ENCODE measurements around the gene TCF19. TPM values are rescaled to one million over a fixed set of nuclear protein-coding genes. Genes with fewer than 3 reads are reported as not detected.

TCF19 gene
- total and polyA plus RNA-seq, 10 of the 15 experiments (the other 5 are each of a cell fraction or from before 2014, with no cell fraction given) = 7.7 to 103 (median 53.3) TPM

DNA sequence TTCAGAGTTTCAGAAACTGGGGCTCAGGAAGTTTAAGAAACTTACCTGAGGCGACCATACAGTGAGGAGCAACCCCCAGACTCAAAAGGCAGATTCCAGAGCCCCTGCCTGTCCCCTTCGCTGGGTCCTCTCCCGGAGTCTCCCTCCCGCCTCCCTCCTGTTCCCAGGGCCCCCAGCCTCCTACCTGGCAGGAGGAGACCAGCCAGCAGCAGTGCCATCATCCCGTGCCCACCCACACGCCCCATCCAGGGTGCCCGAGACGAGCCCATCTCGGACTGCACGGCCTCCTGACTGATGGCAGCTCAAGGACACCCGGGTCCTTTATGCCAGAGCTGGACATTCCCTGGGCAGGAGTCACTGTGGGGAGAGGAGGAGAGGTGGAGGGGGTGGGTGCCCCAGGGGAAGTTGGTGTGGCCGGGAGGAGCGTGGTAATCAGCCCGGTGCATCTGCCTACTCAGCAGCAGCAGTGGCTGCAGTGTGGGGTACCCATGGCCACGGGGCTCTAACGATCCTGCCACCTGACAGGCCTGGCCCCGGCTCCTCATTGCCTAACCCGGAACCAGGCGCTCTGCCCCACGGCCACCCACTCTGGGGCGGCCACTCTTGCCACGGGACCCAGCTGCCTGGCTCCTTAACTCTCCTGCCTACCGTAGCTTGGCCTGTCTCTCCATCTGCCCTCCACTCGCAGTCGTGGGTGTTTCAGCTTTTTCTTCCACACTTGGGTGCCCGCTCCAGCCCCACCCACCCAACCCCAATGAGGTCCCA lies 38.1 kb upstream of the TCF19 start, which contains the start of gene CDSN (continued):
- TF ChIP-seq POLR2AphosphoS5 (IDR thresholded peaks at IDR 0.05; ENCODE audit: low read length) (no peak), IKZF1 (conservative IDR thresholded peaks at IDR 0.05) (no peak), ELK1 (IDR thresholded peaks at IDR 0.05; ENCODE audit: low read depth, low read length) (no peak), RFX5 (IDR thresholded peaks at IDR 0.05; ENCODE audit: low read depth, low read length) (no peak), KLF5 (IDR thresholded peaks at IDR 0.05; ENCODE audit: partially characterized antibody) (no peak), JUND (IDR thresholded peaks at IDR 0.05; ENCODE audit: low read depth, low read length) (no peak)

- CTCF ChIA-PET = interaction anchor here (0.8 kb wide), 1 partner anchor 34 kb away, joined by 4 read pairs; no protein-coding TSS in a partner anchor
- Histone ChIP-seq H3K79me2 (ENCODE audit: control insufficient read depth, insufficient read depth, low read length) (no peaks in the 10 kb centered on the region), H3K4me2 (ENCODE audit: control insufficient read depth, insufficient read depth) (no peak overlapping the region), H3K27me3 (replicated peaks in 1 of 2; ENCODE audit: control insufficient read depth in 2 of 2, insufficient read depth in 2 of 2, low read length in 1 of 2) (peaks cover 3% of the 10 kb centered on the region in 2 experiments; a peak in 3 of 4 replicates), H3K9me3 (replicated peaks; ENCODE audit: control insufficient read depth, insufficient read depth, low read length) (no peaks in the 10 kb centered on the region), H4K20me1 (ENCODE audit: control insufficient read depth, insufficient read depth) (no peaks in the 10 kb centered on the region), H2AFZ (ENCODE audit: control insufficient read depth, low read depth, low read length) (no peak overlapping the region), H3K4me3 (no peak overlapping the region), H3K4me1 (ENCODE audit: control insufficient read depth, insufficient read depth, low read length) (no peaks in the 10 kb centered on the region), H3K9ac (ENCODE audit: control insufficient read depth, insufficient read depth, low read length) (no peak overlapping the region), H3K27ac (ENCODE audit: control insufficient read depth, insufficient read depth) (no peak overlapping the region), H3K36me3 (ENCODE audit: control insufficient read depth in 2 of 2, insufficient read depth in 2 of 2, low read length in 1 of 2) (no peaks in the 10 kb centered on the region)
- intact Hi-C loops (cut with micrococcal nuclease; ENCODE audit: unreplicated experiment) = no loop called here
- SMC1A ChIA-PET (ENCODE audit: uncharacterized antibody, unreplicated experiment) = no interaction called here
- FAIRE-seq (no peak), DNase-seq (ENCODE audit: low read depth, low spot score) (no peak), ATAC-seq (no peak)
- in situ Hi-C loops (cut with MboI) = no loop called here
- 25% methylated on average over 11 of the region's 12 CpGs for WGBS (ENCODE audit: insufficient coverage, insufficient replicate concordance, low lambda C conversion rate, missing lambda C conversion rate)
- no TSS peak for BruUV-seq (replicated peaks)
- RAD21 ChIA-PET (ENCODE audit: unreplicated experiment) = no interaction called here
- POLR2A ChIA-PET = no interaction called here
- TF ChIP-seq TBL1XR1 (IDR thresholded peaks at IDR 0.05; ENCODE audit: low read depth, low read length) = no peak
- TF ChIP-seq, protein P1, sequence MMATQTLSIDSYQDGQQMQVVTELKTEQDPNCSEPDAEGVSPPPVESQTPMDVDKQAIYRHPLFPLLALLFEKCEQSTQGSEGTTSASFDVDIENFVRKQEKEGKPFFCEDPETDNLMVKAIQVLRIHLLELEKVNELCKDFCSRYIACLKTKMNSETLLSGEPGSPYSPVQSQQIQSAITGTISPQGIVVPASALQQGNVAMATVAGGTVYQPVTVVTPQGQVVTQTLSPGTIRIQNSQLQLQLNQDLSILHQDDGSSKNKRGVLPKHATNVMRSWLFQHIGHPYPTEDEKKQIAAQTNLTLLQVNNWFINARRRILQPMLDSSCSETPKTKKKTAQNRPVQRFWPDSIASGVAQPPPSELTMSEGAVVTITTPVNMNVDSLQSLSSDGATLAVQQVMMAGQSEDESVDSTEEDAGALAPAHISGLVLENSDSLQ (IDR thresholded peaks at IDR 0.05) = no peak
- TF ChIP-seq, protein P2, sequence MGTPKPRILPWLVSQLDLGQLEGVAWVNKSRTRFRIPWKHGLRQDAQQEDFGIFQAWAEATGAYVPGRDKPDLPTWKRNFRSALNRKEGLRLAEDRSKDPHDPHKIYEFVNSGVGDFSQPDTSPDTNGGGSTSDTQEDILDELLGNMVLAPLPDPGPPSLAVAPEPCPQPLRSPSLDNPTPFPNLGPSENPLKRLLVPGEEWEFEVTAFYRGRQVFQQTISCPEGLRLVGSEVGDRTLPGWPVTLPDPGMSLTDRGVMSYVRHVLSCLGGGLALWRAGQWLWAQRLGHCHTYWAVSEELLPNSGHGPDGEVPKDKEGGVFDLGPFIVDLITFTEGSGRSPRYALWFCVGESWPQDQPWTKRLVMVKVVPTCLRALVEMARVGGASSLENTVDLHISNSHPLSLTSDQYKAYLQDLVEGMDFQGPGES (IDR thresholded peaks at IDR 0.05) = no peak
- no peak for TF ChIP-seq ZNF24 (IDR thresholded peaks at IDR 0.05)
- TF ChIP-seq, protein P3, sequence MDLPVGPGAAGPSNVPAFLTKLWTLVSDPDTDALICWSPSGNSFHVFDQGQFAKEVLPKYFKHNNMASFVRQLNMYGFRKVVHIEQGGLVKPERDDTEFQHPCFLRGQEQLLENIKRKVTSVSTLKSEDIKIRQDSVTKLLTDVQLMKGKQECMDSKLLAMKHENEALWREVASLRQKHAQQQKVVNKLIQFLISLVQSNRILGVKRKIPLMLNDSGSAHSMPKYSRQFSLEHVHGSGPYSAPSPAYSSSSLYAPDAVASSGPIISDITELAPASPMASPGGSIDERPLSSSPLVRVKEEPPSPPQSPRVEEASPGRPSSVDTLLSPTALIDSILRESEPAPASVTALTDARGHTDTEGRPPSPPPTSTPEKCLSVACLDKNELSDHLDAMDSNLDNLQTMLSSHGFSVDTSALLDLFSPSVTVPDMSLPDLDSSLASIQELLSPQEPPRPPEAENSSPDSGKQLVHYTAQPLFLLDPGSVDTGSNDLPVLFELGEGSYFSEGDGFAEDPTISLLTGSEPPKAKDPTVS (IDR thresholded peaks at IDR 0.05; ENCODE audit: low read depth, low read length) = no peak
- TF ChIP-seq, protein P4, sequence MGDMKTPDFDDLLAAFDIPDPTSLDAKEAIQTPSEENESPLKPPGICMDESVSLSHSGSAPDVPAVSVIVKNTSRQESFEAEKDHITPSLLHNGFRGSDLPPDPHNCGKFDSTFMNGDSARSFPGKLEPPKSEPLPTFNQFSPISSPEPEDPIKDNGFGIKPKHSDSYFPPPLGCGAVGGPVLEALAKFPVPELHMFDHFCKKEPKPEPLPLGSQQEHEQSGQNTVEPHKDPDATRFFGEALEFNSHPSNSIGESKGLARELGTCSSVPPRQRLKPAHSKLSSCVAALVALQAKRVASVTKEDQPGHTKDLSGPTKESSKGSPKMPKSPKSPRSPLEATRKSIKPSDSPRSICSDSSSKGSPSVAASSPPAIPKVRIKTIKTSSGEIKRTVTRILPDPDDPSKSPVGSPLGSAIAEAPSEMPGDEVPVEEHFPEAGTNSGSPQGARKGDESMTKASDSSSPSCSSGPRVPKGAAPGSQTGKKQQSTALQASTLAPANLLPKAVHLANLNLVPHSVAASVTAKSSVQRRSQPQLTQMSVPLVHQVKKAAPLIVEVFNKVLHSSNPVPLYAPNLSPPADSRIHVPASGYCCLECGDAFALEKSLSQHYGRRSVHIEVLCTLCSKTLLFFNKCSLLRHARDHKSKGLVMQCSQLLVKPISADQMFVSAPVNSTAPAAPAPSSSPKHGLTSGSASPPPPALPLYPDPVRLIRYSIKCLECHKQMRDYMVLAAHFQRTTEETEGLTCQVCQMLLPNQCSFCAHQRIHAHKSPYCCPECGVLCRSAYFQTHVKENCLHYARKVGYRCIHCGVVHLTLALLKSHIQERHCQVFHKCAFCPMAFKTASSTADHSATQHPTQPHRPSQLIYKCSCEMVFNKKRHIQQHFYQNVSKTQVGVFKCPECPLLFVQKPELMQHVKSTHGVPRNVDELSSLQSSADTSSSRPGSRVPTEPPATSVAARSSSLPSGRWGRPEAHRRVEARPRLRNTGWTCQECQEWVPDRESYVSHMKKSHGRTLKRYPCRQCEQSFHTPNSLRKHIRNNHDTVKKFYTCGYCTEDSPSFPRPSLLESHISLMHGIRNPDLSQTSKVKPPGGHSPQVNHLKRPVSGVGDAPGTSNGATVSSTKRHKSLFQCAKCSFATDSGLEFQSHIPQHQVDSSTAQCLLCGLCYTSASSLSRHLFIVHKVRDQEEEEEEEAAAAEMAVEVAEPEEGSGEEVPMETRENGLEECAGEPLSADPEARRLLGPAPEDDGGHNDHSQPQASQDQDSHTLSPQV (IDR thresholded peaks at IDR 0.05) = no peak
Measured at GRCh38 chr6:31121131-31121790, 37.1 kb upstream of the TCF19 start.

Data from GM12878 (cell line).